ENCODE results near the gene RTL10.

Gene RTL10, protein sequence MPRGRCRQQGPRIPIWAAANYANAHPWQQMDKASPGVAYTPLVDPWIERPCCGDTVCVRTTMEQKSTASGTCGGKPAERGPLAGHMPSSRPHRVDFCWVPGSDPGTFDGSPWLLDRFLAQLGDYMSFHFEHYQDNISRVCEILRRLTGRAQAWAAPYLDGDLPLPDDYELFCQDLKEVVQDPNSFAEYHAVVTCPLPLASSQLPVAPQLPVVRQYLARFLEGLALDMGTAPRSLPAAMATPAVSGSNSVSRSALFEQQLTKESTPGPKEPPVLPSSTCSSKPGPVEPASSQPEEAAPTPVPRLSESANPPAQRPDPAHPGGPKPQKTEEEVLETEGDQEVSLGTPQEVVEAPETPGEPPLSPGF

GRCh38 chr22:19854778-19855503 lies at the start of gene RTL10, which contains the start of gene GNB1L:
TSS of gene RTL10 (minus strand) at chr22:19854874. CDS start at chr22:19852261, 2,613 bp downstream.
TSS of gene GNB1L (minus strand) at chr22:19854874. CDS start at chr22:19821355, 33,519 bp downstream.
- peak; percentile 87 to 94 for DNase-seq

- no peak for DNase-seq
Observed at GRCh38 chr22:19904174-19904856, 49.6 kb upstream of the RTL10 start.

- no peak for DNase-seq
Observed at GRCh38 chr22:19903513-19903912, 48.8 kb upstream of the RTL10 start.

DNA sequence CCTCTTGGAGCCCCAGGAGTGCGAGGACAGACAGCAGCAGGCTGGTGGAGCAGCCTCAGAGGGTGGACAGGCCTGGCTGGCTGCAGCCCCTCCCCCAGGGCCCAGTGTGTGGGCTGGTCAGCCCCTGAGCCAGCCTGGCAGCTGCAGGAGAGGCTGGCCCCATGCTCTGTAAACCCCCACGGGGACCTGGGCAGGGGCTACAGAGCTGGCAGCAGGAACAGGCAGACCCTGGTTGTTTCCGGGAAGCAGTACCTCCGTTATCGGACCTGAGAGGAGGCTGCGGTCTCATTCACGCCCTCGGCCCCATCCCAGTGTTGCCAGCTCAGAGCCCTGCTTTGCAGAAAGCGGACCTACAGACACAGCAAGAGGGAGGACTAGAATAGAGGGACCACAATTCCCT lies 48.4 kb upstream of the RTL10 start:
- DNase-seq: no peak

GRCh38 chr22:19902245-19902715 lies 47.6 kb upstream of the RTL10 start:
- no peak for DNase-seq

DNA sequence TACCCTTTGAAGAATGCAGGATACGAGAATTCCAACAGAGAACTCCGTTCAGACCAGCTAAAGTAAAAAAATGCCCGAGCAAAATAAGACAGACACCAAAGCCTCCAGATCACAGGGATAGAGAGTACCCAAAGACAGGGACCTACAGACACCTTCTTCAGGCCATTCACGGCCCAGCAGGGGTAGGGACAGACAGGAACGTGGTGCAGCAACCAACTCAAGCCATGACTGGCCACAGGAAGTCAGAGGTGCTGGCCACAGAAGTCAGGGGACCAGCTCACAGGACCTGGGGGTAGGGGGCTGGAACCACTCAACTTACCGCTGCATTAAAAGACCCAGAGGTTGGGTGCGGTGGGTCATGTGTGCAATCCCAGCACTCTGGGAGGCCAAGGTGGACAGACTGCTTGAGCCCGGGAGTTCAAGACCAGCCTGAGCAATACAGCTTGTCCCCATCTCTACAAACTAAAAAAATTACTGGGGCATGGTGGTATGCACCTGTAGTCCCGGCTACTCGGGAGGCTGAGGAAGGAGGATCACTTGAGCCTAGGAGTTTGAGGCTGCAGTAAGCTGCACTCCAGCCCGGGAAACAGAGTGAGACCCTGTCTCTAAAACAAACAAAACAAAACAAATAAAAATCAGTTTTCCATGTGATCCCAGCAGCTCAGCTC lies 47.0 kb upstream of the RTL10 start:
- DNase-seq: no peak

DNA sequence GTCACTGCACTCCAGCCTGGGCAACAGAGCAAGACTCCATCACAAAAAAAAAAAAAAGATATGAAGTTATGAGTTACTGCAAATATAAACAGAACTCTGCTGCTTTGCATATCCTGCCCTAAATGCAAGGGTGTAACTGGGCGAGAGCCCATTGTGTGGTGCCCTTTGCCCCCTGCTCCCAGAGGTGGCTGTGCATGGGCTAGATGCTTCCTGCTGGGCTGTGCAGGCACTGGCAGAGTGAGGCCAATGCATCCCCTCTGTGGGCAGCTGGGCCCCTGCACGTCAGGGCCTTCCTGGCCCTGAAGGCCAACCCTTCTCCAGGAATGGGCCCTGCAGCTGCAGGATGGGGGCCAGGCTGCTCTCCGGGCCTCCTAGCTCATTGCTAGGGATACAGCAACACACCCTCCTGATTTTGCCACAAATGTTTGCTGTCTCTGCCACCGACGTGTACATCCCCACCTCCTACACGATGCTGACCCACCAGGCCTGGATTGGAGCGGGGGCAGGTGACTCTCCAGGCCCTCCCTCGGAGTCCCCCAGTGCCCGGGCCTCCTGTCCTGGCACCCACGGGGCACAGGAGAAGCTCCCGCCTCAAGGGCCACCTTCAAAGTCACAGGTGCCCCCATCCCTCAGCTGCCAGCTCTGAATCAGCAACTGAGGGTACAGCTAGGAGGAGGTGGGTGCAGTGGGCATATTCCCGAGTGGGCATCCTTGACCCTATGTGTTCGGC lies 46.2 kb upstream of the RTL10 start:
- DNase-seq: no peak

GRCh38 chr22:19898831-19899567 lies 44.3 kb upstream of the RTL10 start:
- no peak for DNase-seq

- DNase-seq: no peak
Observed at GRCh38 chr22:19898145-19898544, 43.5 kb upstream of the RTL10 start.

- DNase-seq: no peak
Observed at GRCh38 chr22:19897726-19898125, 43.1 kb upstream of the RTL10 start.

GRCh38 chr22:19896665-19897355 lies 42.1 kb upstream of the RTL10 start:
- no peak for DNase-seq

- DNase-seq: no peak
Observed at GRCh38 chr22:19895160-19895849, 40.6 kb upstream of the RTL10 start.

GRCh38 chr22:19893363-19893762 lies 38.7 kb upstream of the RTL10 start:
- no peak for DNase-seq

GRCh38 chr22:19892925-19893324 lies 38.3 kb upstream of the RTL10 start:
- DNase-seq: no peak

- peak; percentile 27 to 44 for DNase-seq
Observed at GRCh38 chr22:19892257-19892879, 37.7 kb upstream of the RTL10 start.

GRCh38 chr22:19891317-19892256 lies 36.9 kb upstream of the RTL10 start:
- peak; percentile 95 to 96 for DNase-seq

GRCh38 chr22:19890502-19891316 lies 36.0 kb upstream of the RTL10 start:
- peak in 1 of 2 experiments; percentile 13 for DNase-seq

GRCh38 chr22:19889951-19890350 lies 35.3 kb upstream of the RTL10 start:
- no peak for DNase-seq

All from Kasumi-1 (cell line).